Right lobe of liver (tissue), 6 donors: Measurements from ENCODE around the gene TBC1D2. TPM values are rescaled to one million over a fixed set of nuclear protein-coding genes. Genes with fewer than 3 reads are reported as not detected.

ENCODE experiments used
- ATAC-seq, 4 donors: fragments of 200-7000 bp; cut with Tn5 transposase; one replicate each; pipeline ENCODE4 v1.9.1; 2020; ENCODE audit warnings: mild to moderate bottlenecking in 4 of 4, moderate library complexity in 4 of 4
- DNase-seq, 3 donors: peaks; one replicate each; pipeline ENCODE4 v3.0.0-alpha.2; 2020
- H3K27ac ChIP-seq, 3 donors: fragments of 200-600 bp; one replicate each; pipeline ENCODE4 v1.8.0; 2022
- H3K27me3 ChIP-seq, 2 donors: fragments of 200-600 bp; one replicate each; pipeline ENCODE4 v1.8.0; 2022
- H3K36me3 ChIP-seq, 4 donors: fragments of 200-600 bp; sonication (generic) in 1 of 4; one replicate each; pipeline versions ENCODE4 v1.5.1 to v1.8.0; 2017 to 2022; ENCODE audit warnings: control low read depth in 1 of 4
- H3K4me1 ChIP-seq, 4 donors: fragments of 200-600 bp; sonication (generic) in 1 of 4; one replicate each; pipeline versions ENCODE4 v1.5.1 to v1.8.0; 2017 to 2022; ENCODE audit warnings: control low read depth in 1 of 4
- H3K4me3 ChIP-seq, 3 donors: fragments of 200-600 bp; one replicate each; pipeline ENCODE4 v1.8.0; 2022
- H3K9me3 ChIP-seq, 4 donors: fragments of 200-600 bp; sonication (generic) in 1 of 4; one replicate each; pipeline versions ENCODE4 v1.5.1 to v1.8.0; 2017 to 2022; ENCODE audit warnings: control low read depth in 1 of 4
- POLR2A ChIP-seq: fragments of 450-650 bp; IDR thresholded peaks from one replicate; pipeline ENCODE4 v1.6.1; 2017; ENCODE audit warnings: antibody characterized with exemption, mild to moderate bottlenecking
- WGBS: methylation state at CpG from one replicate; pipeline ENCODE4 v1.1.6; 2018; ENCODE audit warnings: low coverage, low lambda C conversion rate; ENCODE audit not compliant: insufficient coverage; ENCODE audit errors: missing lambda C conversion rate; 5-methylcytosine and 5-hydroxymethylcytosine counted together
- intact Hi-C, 2 donors: fragments of 100-400 bp; cut with DNase I; formaldehyde crosslinking; loops; one replicate each; pipeline versions ENCODE4 v1.11.2 to v1.14.1; 2022
- total RNA-seq, 6 experiments: library from RNA; depleted of rRNA in 2 of 6; stranded (reverse); fragments of >200 nt in 2 of 6; fragmentation: NEBNext Ultra II Directional in 3 of 6; extraction: Animal tissue kit (Norgen Biotek cat#: 25700) in 3 of 6; gene quantifications; one replicate each; pipeline versions ENCODE4 v1.1.0 to v1.2.4, GENCODE V29; 2016 to 2023
- TF ChIP-seq, protein P1 (sequence below), 4 donors: fragments of 200-600 bp in 3 of 4; fragments of 450-650 bp in 1 of 4; IDR thresholded peaks; one replicate each; pipeline versions ENCODE4 v1.5.1 to v1.8.0; 2016 to 2022; ENCODE audit warnings: antibody characterized with exemption in 4 of 4, mild to moderate bottlenecking in 2 of 4
- donor health status: DM: no; HTN: yes; CAD: no.
- donor health status: DM: no; HTN: no; CAD: no.
- donor health status: DM: no; HTN: no; CAD: no.
- donor health status: DM: no; HTN: yes; CAD: no.
- donor health status: DM: no; HTN: yes; CAD: no.

TBC1D2 gene
- total RNA-seq, 6 experiments from 2014 or later = 5.1 to 17.5 (median 9.7) TPM

DNA sequence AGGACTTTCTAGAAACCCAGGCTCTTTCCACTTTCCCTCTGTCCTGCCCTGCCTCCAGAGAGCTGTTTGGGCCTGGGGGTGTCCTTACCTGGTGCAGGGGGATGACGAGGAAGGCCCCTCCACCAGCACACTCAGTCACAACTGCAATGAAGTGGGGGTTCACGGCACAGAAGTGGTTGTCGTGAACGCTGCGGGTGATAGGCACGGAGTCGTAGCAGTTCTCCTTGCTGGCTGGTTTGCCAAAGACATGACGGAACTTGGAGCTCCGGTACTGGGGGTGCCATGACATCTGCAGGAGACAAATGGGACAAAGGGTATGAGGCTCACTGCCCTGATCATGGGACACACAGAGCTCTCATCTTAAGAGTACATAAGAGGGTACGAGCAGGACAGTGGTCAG is 98.1 kb downstream of the TBC1D2 start:
- intact Hi-C loops = no loop called here
- Histone ChIP-seq H3K9me3 (no peaks in the 10 kb centered on the region), H3K36me3 (no peaks in the 10 kb centered on the region), H3K27me3 (no peaks in the 10 kb centered on the region), H3K27ac (no peak overlapping the region), H3K4me3 (no peak overlapping the region), H3K4me1 (peaks cover 0 to 16% (median 6%) of the 10 kb centered on the region in 4 donors)
- DNase-seq (no peak), ATAC-seq (no peak)
- TF ChIP-seq POLR2A = no peak
- TF ChIP-seq, protein P1, sequence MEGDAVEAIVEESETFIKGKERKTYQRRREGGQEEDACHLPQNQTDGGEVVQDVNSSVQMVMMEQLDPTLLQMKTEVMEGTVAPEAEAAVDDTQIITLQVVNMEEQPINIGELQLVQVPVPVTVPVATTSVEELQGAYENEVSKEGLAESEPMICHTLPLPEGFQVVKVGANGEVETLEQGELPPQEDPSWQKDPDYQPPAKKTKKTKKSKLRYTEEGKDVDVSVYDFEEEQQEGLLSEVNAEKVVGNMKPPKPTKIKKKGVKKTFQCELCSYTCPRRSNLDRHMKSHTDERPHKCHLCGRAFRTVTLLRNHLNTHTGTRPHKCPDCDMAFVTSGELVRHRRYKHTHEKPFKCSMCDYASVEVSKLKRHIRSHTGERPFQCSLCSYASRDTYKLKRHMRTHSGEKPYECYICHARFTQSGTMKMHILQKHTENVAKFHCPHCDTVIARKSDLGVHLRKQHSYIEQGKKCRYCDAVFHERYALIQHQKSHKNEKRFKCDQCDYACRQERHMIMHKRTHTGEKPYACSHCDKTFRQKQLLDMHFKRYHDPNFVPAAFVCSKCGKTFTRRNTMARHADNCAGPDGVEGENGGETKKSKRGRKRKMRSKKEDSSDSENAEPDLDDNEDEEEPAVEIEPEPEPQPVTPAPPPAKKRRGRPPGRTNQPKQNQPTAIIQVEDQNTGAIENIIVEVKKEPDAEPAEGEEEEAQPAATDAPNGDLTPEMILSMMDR (IDR thresholded peaks at IDR 0.05) = no peak
- 98% methylated on average over 8 of the region's 10 CpGs for WGBS

DNA sequence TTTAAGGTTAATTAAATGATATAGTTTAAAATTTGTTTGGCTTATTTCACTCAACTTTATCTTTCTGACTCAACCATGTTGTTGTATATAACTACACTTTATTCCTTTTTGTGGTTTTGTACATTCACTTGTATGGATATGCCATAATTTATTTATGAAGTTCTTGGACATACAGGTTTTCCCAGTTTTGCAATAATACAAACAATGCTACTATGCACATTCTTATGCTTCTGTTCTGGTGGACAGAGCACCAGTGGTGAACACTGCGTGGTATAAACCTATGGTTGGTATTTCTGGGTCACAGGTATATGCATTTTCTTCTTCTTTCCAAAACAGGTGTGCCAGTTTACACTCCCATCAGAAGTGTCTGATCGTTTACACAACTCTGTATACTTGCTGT is 100.8 kb downstream of the TBC1D2 start:
- ATAC-seq (no peak), DNase-seq (no peak)
- Histone ChIP-seq H3K9me3 (no peaks in the 10 kb centered on the region), H3K4me1 (peaks cover 0 to 16% (median 6%) of the 10 kb centered on the region in 4 donors), H3K36me3 (no peaks in the 10 kb centered on the region), H3K27me3 (no peaks in the 10 kb centered on the region), H3K27ac (no peak overlapping the region), H3K4me3 (no peak overlapping the region)
- intact Hi-C loops = no loop called here
- TF ChIP-seq, protein P1 (IDR thresholded peaks at IDR 0.05) = no peak
- no peak for TF ChIP-seq POLR2A
- 96% methylated on average over 2 of the region's 2 CpGs for WGBS

DNA sequence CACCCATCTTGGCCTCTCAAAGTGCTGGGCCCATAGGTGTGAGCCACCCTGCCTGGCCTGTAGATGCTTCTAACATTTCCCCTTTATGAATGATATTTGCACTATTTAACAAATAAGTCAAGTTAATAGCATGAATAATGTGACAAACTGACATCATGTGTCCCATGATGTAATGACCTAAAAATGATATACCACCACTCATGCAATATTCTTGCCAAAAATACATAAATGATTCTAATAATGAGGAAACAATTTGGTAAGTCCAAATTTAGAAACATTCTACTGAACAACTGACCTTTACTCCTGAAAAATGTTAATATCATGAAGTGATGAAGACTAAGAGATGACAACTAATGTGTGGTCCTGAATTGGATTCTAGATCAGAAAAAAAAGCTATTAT is 102.9 kb downstream of the TBC1D2 start:
- peaks cover 0 to under 1% (median 0%) of the 10 kb centered on the region in 4 donors for H3K4me1 ChIP-seq
- DNase-seq (no peak), ATAC-seq (no peak)
- H3K9me3 ChIP-seq = no peaks in the 10 kb centered on the region
- TF ChIP-seq, protein P1 (IDR thresholded peaks at IDR 0.05) = no peak
- no peak for TF ChIP-seq POLR2A
- intact Hi-C loops = no loop called here
- no peak overlapping the region for H3K4me3 ChIP-seq
- H3K27me3 ChIP-seq = no peaks in the 10 kb centered on the region
- no peak overlapping the region for H3K27ac ChIP-seq
- H3K36me3 ChIP-seq = no peaks in the 10 kb centered on the region

DNA sequence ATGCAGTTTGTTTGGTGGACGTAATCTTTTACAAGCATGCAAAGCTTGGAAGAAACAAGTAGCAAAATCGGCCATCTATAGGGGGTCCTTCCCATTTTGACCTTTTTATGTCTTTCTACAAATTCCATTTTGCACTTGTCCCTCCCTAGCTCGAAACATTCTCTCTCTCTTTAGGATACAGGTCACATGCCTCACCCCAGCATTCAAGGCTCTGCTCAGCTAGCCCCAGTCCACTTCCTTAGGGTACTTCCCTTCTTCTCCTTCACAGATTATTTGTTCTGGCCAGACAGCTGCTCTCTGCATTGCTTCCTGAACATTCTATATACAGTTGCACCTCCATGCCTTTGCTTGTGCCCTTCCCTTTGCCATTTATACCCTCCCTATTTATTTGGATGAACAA is 104.7 kb downstream of the TBC1D2 start:
- no peak overlapping the region for H3K4me3 ChIP-seq
- H3K36me3 ChIP-seq = no peaks in the 10 kb centered on the region
- WGBS = 70% methylated on average over 3 of the region's 3 CpGs
- H3K9me3 ChIP-seq = no peaks in the 10 kb centered on the region
- ATAC-seq (no peak), DNase-seq (no peak)
- intact Hi-C loops = no loop called here
- peaks cover 0 to 13% (median 5%) of the 10 kb centered on the region in 4 donors for H3K4me1 ChIP-seq
- no peak for TF ChIP-seq POLR2A
- TF ChIP-seq, protein P1 (IDR thresholded peaks at IDR 0.05) = no peak
- H3K27ac ChIP-seq = no peak overlapping the region
- H3K27me3 ChIP-seq = no peaks in the 10 kb centered on the region

DNA sequence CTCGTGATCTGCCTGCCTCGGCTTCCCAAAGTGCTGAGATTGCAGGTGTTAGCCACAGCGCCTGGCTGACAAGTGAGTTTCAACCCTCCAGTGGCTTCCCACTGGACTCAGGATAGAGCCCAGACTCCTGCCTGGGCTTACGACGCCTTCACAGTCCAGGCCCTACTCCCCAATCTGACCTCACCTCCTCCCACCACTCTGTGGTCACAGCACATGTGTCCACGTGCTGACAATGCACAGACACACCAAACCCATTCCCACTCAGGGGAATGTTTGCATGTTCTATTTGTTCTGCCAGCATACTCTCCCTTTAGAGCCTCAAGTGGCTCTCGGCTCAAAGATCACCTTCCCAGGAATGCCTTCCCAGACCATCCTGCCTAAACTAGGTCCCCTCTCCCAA is 105.3 kb downstream of the TBC1D2 start:
- Histone ChIP-seq H3K27me3 (no peaks in the 10 kb centered on the region), H3K36me3 (no peaks in the 10 kb centered on the region), H3K9me3 (no peaks in the 10 kb centered on the region), H3K4me1 (peaks cover 0 to 18% (median 7%) of the 10 kb centered on the region in 4 donors), H3K27ac (no peak overlapping the region), H3K4me3 (no peak overlapping the region)
- DNase-seq (no peak), ATAC-seq (no peak)
- 80% methylated on average over 3 of the region's 7 CpGs for WGBS
- intact Hi-C loops = no loop called here
- TF ChIP-seq, protein P1 (IDR thresholded peaks at IDR 0.05) = no peak
- no peak for TF ChIP-seq POLR2A
